WTC11 (cell line): ENCODE data around the gene KANSL3. TPM values are rescaled to one million over a fixed set of nuclear protein-coding genes. Genes with fewer than 3 reads are reported as not detected.

Source experiments
- ATAC-seq: fragments of 200-7000 bp; cut with Tn5 transposase; 2 replicates; pipeline ENCODE4 v1.10.0; 2021; ENCODE audit warnings: mild to moderate bottlenecking, moderate library complexity
- CTCF ChIA-PET: fragments of 300-600 bp; sonication (Branson Sonifier 250); formaldehyde crosslinking; loops from one replicate; lab custom pipeline; 2021; ENCODE audit warnings: antibody characterized with exemption; lab: Charles Lee
- POLR2A ChIA-PET: fragments of 350-600 bp; sonication (Branson Sonifier 250); formaldehyde crosslinking; loops from one replicate; lab custom pipeline; 2021; ENCODE audit warnings: antibody characterized with exemption; lab: Charles Lee
- DNase-seq: peaks from one replicate; pipeline ENCODE4 v3.0.0; 2021; ENCODE audit warnings: low spot score
- H3K27ac Mint-ChIP-seq: 2 replicates; pipeline ENCODE4 v1.8.0; 2021; ENCODE audit warnings: mixed read lengths
- H3K27me3 Mint-ChIP-seq: 2 replicates; pipeline ENCODE4 v1.8.0; 2021; ENCODE audit warnings: low read depth, mild to moderate bottlenecking, moderate library complexity, mixed read lengths
- H3K36me3 Mint-ChIP-seq: 2 replicates; pipeline ENCODE4 v1.8.0; 2021; ENCODE audit warnings: mixed read lengths
- H3K4me1 Mint-ChIP-seq: 2 replicates; pipeline ENCODE4 v1.8.0; 2022; ENCODE audit warnings: mixed read lengths
- H3K4me3 Mint-ChIP-seq: 2 replicates; pipeline ENCODE4 v1.8.0; 2021; ENCODE audit warnings: mild to moderate bottlenecking, moderate library complexity, mixed read lengths
- H3K9me3 Mint-ChIP-seq: 2 replicates; pipeline ENCODE4 v1.8.0; 2021; ENCODE audit warnings: mixed read lengths
- ATF1 ChIP-seq: sonication (generic); formaldehyde crosslinking; IDR thresholded peaks from 2 replicates; pipeline ENCODE4 v1.8.1; 2023; ENCODE audit warnings: mild to moderate bottlenecking, moderate library complexity, missing genetic modification reagents
- CBFB ChIP-seq: sonication (generic); formaldehyde crosslinking; IDR thresholded peaks from 2 replicates; pipeline ENCODE4 v1.8.1; 2022; ENCODE audit warnings: mild to moderate bottlenecking, low read depth, missing genetic modification reagents
- CREB1 ChIP-seq: sonication (generic); formaldehyde crosslinking; IDR thresholded peaks from 2 replicates; pipeline ENCODE4 v1.8.0; 2023; ENCODE audit warnings: mild to moderate bottlenecking, missing genetic modification reagents
- CREM ChIP-seq: sonication (generic); formaldehyde crosslinking; IDR thresholded peaks from 2 replicates; pipeline ENCODE4 v1.8.1; 2022; ENCODE audit warnings: mild to moderate bottlenecking, missing genetic modification reagents, moderate library complexity
- CTCF ChIP-seq: fragments of 200-600 bp; IDR thresholded peaks from 2 replicates; pipeline ENCODE4 v1.8.0; 2022; ENCODE audit warnings: antibody characterized with exemption
- ERG ChIP-seq: fragments of 250-450 bp; sonication (Bioruptor Pico); IDR thresholded peaks from 2 replicates; pipeline ENCODE4 v1.8.0; 2021; ENCODE audit warnings: mild to moderate bottlenecking
- GTF2I ChIP-seq: fragments of 250-450 bp; sonication (Bioruptor Pico); conservative IDR thresholded peaks from 2 replicates; pipeline ENCODE4 v1.4.0; 2021; ENCODE audit warnings: mild to moderate bottlenecking
- JUN ChIP-seq: sonication (generic); formaldehyde crosslinking; IDR thresholded peaks from 2 replicates; pipeline ENCODE4 v1.8.0; 2023; ENCODE audit warnings: mild to moderate bottlenecking, missing genetic modification reagents
- MXD4 ChIP-seq: fragments of 250-450 bp; sonication (Bioruptor Pico); IDR thresholded peaks from 2 replicates; pipeline ENCODE4 v1.8.0; 2021; ENCODE audit warnings: mild to moderate bottlenecking, moderate library complexity, borderline replicate concordance
- NR1H2 ChIP-seq: sonication (generic); formaldehyde crosslinking; IDR thresholded peaks from 2 replicates; pipeline ENCODE4 v1.9.0; 2021; ENCODE audit warnings: mild to moderate bottlenecking, moderate library complexity, missing genetic modification reagents
- NR2C2 ChIP-seq: sonication (generic); formaldehyde crosslinking; IDR thresholded peaks from 2 replicates; pipeline ENCODE4 v1.8.0; 2022; ENCODE audit warnings: mild to moderate bottlenecking, missing genetic modification reagents
- PRRX2 ChIP-seq: fragments of 250-450 bp; sonication (Bioruptor Pico); IDR thresholded peaks from 2 replicates; pipeline ENCODE4 v1.8.0; 2021; ENCODE audit warnings: mild to moderate bottlenecking
- RELA ChIP-seq: sonication (generic); formaldehyde crosslinking; IDR thresholded peaks from 2 replicates; pipeline ENCODE4 v1.8.1; 2022; ENCODE audit warnings: missing genetic modification reagents, mild to moderate bottlenecking, borderline replicate concordance
- ZBTB21 ChIP-seq: sonication (generic); formaldehyde crosslinking; IDR thresholded peaks from 2 replicates; pipeline ENCODE4 v1.8.1; 2023; ENCODE audit warnings: mild to moderate bottlenecking, missing genetic modification reagents, borderline replicate concordance
- ZMAT4 ChIP-seq: fragments of 250-450 bp; sonication (Bioruptor Pico); IDR thresholded peaks from 2 replicates; pipeline ENCODE4 v1.9.0; 2021; ENCODE audit warnings: mild to moderate bottlenecking
- ZNF121 ChIP-seq: sonication (generic); formaldehyde crosslinking; IDR thresholded peaks from 2 replicates; pipeline ENCODE4 v1.8.0; 2023; ENCODE audit warnings: missing genetic modification reagents
- total RNA-seq: library from RNA; stranded (reverse); gene quantifications from 3 replicates; pipeline ENCODE4 v1.2.3, GENCODE V29; 2021
- TF ChIP-seq, protein P1 (sequence below): sonication (generic); formaldehyde crosslinking; IDR thresholded peaks from 2 replicates; pipeline ENCODE4 v1.8.0; 2022; ENCODE audit warnings: mild to moderate bottlenecking, missing genetic modification reagents
- TF ChIP-seq, protein P2 (sequence below): sonication (generic); formaldehyde crosslinking; IDR thresholded peaks from 2 replicates; pipeline ENCODE4 v1.8.1; 2022; ENCODE audit warnings: missing genetic modification reagents, borderline replicate concordance
- TF ChIP-seq, protein P3 (sequence below): sonication (generic); formaldehyde crosslinking; IDR thresholded peaks from 2 replicates; pipeline ENCODE4 v1.8.1; 2023; ENCODE audit warnings: mild to moderate bottlenecking, missing genetic modification reagents, borderline replicate concordance
- TF ChIP-seq, protein P4 (sequence below): fragments of 250-450 bp; sonication (Bioruptor Pico); conservative IDR thresholded peaks from 2 replicates; pipeline ENCODE4 v1.9.0; 2021; ENCODE audit warnings: mild to moderate bottlenecking
- TF ChIP-seq, protein P5 (sequence below): fragments of 250-450 bp; sonication (Bioruptor Pico); IDR thresholded peaks from 2 replicates; pipeline ENCODE4 v1.9.0; 2021; ENCODE audit warnings: moderate library complexity, mild to moderate bottlenecking, inconsistent platforms, borderline replicate concordance

KANSL3 gene
- total RNA-seq, 1 experiment from 2014 or later = 32.5 TPM

GRCh38 chr2:96616535-96616934 lies 21.6 kb downstream of the KANSL3 start:
- no peaks in the 10 kb centered on the region for H3K4me1 Mint-ChIP-seq
- TF ChIP-seq CBFB (no peak), ZBTB21 (CRISPR knock-in tag) (no peak), ZMAT4 (CRISPR knock-in tag) (no peak), ERG (CRISPR knock-in tag) (no peak), CREB1 (CRISPR knock-in tag) (no peak), GTF2I (CRISPR knock-in tag) (no peak), RELA (CRISPR knock-in tag) (no peak), ZNF121 (CRISPR knock-in tag) (no peak)
- TF ChIP-seq, protein P1, sequence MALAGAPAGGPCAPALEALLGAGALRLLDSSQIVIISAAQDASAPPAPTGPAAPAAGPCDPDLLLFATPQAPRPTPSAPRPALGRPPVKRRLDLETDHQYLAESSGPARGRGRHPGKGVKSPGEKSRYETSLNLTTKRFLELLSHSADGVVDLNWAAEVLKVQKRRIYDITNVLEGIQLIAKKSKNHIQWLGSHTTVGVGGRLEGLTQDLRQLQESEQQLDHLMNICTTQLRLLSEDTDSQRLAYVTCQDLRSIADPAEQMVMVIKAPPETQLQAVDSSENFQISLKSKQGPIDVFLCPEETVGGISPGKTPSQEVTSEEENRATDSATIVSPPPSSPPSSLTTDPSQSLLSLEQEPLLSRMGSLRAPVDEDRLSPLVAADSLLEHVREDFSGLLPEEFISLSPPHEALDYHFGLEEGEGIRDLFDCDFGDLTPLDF (CRISPR knock-in tag) = no peak
- TF ChIP-seq, all 79 proteins: peak for 0
- Mint-ChIP-seq H3K36me3 (peaks cover 34% of the 10 kb centered on the region), H3K4me3 (no peak overlapping the region), H3K27ac (no peak overlapping the region), H3K27me3 (no peaks in the 10 kb centered on the region), H3K9me3 (no peaks in the 10 kb centered on the region)
- DNase-seq = no peak
- ChIA-PET POLR2A (no interaction called here), CTCF (no interaction called here)
- no peak for ATAC-seq

DNA sequence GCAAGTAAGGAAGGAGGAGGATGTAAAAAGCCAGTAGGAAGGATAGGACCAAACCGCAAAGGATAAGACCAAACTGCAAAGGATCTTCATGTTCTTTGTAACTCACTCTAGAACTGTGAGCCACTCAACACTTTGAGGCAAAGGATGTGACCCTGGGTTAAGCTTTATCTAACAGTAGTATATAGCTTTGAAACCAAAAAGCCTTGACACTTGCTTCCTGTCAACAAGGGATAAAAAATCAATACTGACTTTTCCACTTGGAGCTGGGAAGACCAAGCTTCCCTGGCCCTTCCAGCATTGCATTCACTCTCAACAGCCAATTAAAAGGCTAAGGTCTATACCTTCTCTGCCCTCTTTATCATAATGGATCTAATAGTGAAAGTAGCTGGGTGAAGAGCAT lies 22.0 kb downstream of the KANSL3 start:
- no peaks in the 10 kb centered on the region for H3K27me3 Mint-ChIP-seq
- DNase-seq (no peak), ATAC-seq (no peak)
- ChIA-PET CTCF (no interaction called here), POLR2A (no interaction called here)
- no peak overlapping the region for H3K27ac Mint-ChIP-seq
- H3K4me1 Mint-ChIP-seq = no peaks in the 10 kb centered on the region
- H3K4me3 Mint-ChIP-seq = no peak overlapping the region
- peaks cover 39% of the 10 kb centered on the region for H3K36me3 Mint-ChIP-seq
- H3K9me3 Mint-ChIP-seq = no peaks in the 10 kb centered on the region
- TF ChIP-seq, protein P2, sequence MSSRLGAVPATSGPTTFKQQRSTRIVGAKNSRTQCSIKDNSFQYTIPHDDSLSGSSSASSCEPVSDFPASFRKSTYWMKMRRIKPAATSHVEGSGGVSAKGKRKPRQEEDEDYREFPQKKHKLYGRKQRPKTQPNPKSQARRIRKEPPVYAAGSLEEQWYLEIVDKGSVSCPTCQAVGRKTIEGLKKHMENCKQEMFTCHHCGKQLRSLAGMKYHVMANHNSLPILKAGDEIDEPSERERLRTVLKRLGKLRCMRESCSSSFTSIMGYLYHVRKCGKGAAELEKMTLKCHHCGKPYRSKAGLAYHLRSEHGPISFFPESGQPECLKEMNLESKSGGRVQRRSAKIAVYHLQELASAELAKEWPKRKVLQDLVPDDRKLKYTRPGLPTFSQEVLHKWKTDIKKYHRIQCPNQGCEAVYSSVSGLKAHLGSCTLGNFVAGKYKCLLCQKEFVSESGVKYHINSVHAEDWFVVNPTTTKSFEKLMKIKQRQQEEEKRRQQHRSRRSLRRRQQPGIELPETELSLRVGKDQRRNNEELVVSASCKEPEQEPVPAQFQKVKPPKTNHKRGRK (CRISPR knock-in tag) = no peak
- TF ChIP-seq, protein P1 (CRISPR knock-in tag) = no peak
- TF ChIP-seq PRRX2 (CRISPR knock-in tag) (no peak), CTCF (no peak), NR1H2 (CRISPR knock-in tag) (no peak), JUN (CRISPR knock-in tag) (no peak), MXD4 (CRISPR knock-in tag) (no peak), CREM (CRISPR knock-in tag) (no peak), NR2C2 (CRISPR knock-in tag) (no peak), ATF1 (CRISPR knock-in tag) (no peak), ZNF121 (CRISPR knock-in tag) (no peak), CBFB (no peak)
- TF ChIP-seq, protein P3, sequence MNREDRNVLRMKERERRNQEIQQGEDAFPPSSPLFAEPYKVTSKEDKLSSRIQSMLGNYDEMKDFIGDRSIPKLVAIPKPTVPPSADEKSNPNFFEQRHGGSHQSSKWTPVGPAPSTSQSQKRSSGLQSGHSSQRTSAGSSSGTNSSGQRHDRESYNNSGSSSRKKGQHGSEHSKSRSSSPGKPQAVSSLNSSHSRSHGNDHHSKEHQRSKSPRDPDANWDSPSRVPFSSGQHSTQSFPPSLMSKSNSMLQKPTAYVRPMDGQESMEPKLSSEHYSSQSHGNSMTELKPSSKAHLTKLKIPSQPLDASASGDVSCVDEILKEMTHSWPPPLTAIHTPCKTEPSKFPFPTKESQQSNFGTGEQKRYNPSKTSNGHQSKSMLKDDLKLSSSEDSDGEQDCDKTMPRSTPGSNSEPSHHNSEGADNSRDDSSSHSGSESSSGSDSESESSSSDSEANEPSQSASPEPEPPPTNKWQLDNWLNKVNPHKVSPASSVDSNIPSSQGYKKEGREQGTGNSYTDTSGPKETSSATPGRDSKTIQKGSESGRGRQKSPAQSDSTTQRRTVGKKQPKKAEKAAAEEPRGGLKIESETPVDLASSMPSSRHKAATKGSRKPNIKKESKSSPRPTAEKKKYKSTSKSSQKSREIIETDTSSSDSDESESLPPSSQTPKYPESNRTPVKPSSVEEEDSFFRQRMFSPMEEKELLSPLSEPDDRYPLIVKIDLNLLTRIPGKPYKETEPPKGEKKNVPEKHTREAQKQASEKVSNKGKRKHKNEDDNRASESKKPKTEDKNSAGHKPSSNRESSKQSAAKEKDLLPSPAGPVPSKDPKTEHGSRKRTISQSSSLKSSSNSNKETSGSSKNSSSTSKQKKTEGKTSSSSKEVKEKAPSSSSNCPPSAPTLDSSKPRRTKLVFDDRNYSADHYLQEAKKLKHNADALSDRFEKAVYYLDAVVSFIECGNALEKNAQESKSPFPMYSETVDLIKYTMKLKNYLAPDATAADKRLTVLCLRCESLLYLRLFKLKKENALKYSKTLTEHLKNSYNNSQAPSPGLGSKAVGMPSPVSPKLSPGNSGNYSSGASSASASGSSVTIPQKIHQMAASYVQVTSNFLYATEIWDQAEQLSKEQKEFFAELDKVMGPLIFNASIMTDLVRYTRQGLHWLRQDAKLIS (CRISPR knock-in tag) = no peak
- TF ChIP-seq, protein P4, sequence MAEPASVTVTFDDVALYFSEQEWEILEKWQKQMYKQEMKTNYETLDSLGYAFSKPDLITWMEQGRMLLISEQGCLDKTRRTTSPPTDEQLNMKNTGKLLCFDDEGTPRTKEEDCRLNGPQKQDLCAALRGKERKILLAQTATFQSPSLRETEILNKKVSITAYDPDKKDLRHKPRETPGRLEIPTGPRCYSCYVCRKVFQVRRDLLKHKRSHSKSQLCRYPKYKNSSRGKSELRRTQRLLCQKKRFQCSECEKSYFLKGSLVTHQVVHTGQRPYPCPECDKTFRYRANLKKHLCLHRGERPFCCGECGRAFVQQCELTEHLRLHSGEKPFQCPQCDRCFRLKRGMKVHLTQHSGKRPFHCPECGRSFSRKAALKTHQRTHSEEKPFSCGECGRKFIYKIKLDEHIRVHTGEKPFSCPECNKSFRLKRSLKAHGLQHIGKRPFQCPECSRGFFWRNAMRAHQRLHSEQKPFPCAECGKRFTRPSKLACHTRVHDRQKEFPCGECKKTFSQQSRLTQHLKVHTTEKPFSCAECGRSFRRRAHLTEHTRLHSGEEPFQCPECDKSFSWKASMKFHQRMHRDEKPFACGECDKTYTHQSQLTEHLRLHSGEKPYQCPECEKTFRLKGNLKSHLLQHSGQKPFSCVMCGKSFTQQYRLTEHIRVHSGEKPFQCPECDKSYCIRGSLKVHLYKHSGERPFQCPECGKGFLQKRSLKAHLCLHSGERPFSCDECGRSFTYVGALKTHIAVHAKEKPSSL (CRISPR knock-in tag) = no peak
- TF ChIP-seq, protein P5, sequence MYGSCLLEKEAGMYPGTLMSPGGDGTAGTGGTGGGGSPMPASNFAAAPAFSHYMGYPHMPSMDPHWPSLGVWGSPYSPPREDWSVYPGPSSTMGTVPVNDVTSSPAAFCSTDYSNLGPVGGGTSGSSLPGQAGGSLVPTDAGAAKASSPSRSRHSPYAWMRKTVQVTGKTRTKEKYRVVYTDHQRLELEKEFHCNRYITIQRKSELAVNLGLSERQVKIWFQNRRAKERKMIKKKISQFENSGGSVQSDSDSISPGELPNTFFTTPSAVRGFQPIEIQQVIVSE (CRISPR knock-in tag) = no peak
